SU-DHL-6 (cell line): Measurements from ENCODE around the gene MITF.

Source experiments
- CTCF ChIP-seq: fragments of 200-600 bp; sonication (generic); IDR thresholded peaks from one replicate; pipeline ENCODE4 v1.5.1; 2017; ENCODE audit warnings: antibody characterized with exemption, mild to moderate bottlenecking, low read length, moderate library complexity; ENCODE audit not compliant: insufficient read depth, poor library complexity, severe bottlenecking
- EZH2phosphoT487 ChIP-seq: fragments of 200-600 bp; sonication (generic), shearing (Covaris generic); conservative IDR thresholded peaks from 2 replicates; pipeline ENCODE4 v1.6.1; 2018; ENCODE audit warnings: mild to moderate bottlenecking, antibody characterized with exemption, low read length, moderate library complexity, mixed read lengths

DNA sequence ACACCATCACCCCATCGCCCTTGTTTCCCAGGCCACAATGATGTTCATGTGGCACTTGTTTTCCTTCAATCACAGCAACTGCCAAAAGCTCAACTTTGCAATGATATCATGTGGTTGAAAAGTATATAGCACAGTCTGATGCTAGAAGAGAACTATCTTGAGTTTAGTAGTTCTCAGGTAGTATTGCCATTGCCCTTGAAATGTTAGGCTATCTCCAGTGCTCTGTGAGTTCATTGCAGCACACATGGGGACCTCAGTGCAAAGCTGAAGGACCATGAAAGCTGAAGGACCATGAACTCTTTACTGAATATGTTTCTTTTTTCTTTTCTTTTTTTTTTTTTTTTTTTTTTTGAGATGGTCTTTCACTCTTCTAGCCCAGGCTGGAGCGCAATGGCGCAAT lies 224.4 kb downstream of the MITF start:
- TF ChIP-seq CTCF = no peak
- no peak for TF ChIP-seq EZH2phosphoT487
